ENCODE data around the gene CRABP2.

The CRABP2 gene

GRCh38 chr1:156658945-156659574 lies 46.3 kb downstream of the CRABP2 start:
- Histone ChIP-seq H3K9ac (no peak overlapping the region; the same call in 1 of the 2 replicates), H3K4me1 (ENCODE audit: low read depth, poor library complexity, severe bottlenecking) (peaks cover 46% of the 10 kb centered on the region), H3K4me3 (IDR thresholded peaks at IDR 0.05; ENCODE audit: insufficient read depth, low read depth, low read length) (no peak overlapping the region), H3K79me2 (ENCODE audit: insufficient read depth, low read depth) (peaks cover 8% of the 10 kb centered on the region; the same call in 1 of the 2 replicates), H3K4me2 (peak overlapping the region; percentile 53), H3K27me3 (ENCODE audit: insufficient read depth, low read depth) (peaks cover 74% of the 10 kb centered on the region), H2AFZ (ENCODE audit: low read depth) (no peak overlapping the region), H3K27ac (no peak overlapping the region), H3K36me3 (ENCODE audit: insufficient read depth) (no peaks in the 10 kb centered on the region), H4K20me1 (ENCODE audit: insufficient read depth) (no peaks in the 10 kb centered on the region)
- TF ChIP-seq, protein P1, sequence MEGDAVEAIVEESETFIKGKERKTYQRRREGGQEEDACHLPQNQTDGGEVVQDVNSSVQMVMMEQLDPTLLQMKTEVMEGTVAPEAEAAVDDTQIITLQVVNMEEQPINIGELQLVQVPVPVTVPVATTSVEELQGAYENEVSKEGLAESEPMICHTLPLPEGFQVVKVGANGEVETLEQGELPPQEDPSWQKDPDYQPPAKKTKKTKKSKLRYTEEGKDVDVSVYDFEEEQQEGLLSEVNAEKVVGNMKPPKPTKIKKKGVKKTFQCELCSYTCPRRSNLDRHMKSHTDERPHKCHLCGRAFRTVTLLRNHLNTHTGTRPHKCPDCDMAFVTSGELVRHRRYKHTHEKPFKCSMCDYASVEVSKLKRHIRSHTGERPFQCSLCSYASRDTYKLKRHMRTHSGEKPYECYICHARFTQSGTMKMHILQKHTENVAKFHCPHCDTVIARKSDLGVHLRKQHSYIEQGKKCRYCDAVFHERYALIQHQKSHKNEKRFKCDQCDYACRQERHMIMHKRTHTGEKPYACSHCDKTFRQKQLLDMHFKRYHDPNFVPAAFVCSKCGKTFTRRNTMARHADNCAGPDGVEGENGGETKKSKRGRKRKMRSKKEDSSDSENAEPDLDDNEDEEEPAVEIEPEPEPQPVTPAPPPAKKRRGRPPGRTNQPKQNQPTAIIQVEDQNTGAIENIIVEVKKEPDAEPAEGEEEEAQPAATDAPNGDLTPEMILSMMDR (conservative IDR thresholded peaks at IDR 0.05; ENCODE audit: low read depth, low read length) = no peak

GRCh38 chr1:156658496-156658895 lies 46.9 kb downstream of the CRABP2 start:
- H2AFZ ChIP-seq (ENCODE audit: low read depth) = no peak overlapping the region
- peaks cover 40% of the 10 kb centered on the region for H3K4me1 ChIP-seq (ENCODE audit: low read depth, poor library complexity, severe bottlenecking)
- H3K27me3 ChIP-seq (ENCODE audit: insufficient read depth, low read depth) = peaks cover 74% of the 10 kb centered on the region
- no peak overlapping the region for H3K9ac ChIP-seq
- TF ChIP-seq, protein P1 (conservative IDR thresholded peaks at IDR 0.05; ENCODE audit: low read depth, low read length) = no peak
- no peaks in the 10 kb centered on the region for H3K36me3 ChIP-seq (ENCODE audit: insufficient read depth)
- H4K20me1 ChIP-seq (ENCODE audit: insufficient read depth) = no peaks in the 10 kb centered on the region
- no peak overlapping the region for H3K4me3 ChIP-seq (IDR thresholded peaks at IDR 0.05; ENCODE audit: insufficient read depth, low read depth, low read length)
- H3K27ac ChIP-seq = no peak overlapping the region
- H3K4me2 ChIP-seq = no peak overlapping the region
- H3K79me2 ChIP-seq (ENCODE audit: insufficient read depth, low read depth) = peaks cover 8% of the 10 kb centered on the region; the same call in 1 of the 2 replicates

DNA sequence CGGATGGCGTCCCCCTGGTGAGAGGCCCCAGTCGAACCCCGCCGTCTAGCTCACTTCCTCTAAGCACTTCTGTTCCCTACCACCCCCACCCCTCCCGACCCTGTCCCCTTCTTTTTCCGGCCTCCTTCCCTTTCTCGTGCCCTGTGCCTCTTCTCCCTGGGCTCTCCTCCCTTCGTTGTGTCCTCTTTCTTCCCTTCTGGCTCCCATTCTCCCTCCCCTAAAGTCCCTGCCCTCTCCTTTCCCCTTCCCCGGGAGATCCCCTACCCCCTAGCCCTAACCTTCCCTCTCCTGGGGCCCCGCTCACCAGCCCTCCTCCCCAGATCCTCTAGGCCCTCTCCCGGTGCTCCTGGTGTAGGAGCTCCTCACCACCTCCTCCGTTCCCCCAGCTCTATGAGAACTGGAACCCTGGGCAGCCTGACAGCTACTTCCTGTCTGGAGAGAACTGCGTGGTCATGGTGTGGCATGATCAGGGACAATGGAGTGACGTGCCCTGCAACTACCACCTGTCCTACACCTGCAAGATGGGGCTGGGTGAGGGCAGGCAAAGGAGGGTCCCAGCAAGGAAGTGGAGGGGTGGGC lies 47.6 kb downstream of the CRABP2 start:
- Histone ChIP-seq H3K79me2 (ENCODE audit: insufficient read depth, low read depth) (peaks cover 8% of the 10 kb centered on the region; the same call in 1 of the 2 replicates), H3K27ac (no peak overlapping the region), H2AFZ (ENCODE audit: low read depth) (no peak overlapping the region), H3K4me3 (IDR thresholded peaks at IDR 0.05; ENCODE audit: insufficient read depth, low read depth, low read length) (no peak overlapping the region), H3K9ac (no peak overlapping the region), H3K36me3 (ENCODE audit: insufficient read depth) (no peaks in the 10 kb centered on the region), H3K4me1 (ENCODE audit: low read depth, poor library complexity, severe bottlenecking) (peaks cover 34% of the 10 kb centered on the region), H4K20me1 (ENCODE audit: insufficient read depth) (no peaks in the 10 kb centered on the region), H3K27me3 (ENCODE audit: insufficient read depth, low read depth) (peaks cover 77% of the 10 kb centered on the region), H3K4me2 (peak overlapping the region; percentile 17; the same call in 1 of the 2 replicates)
- TF ChIP-seq, protein P1 (conservative IDR thresholded peaks at IDR 0.05; ENCODE audit: low read depth, low read length) = peak; percentile 54

- Histone ChIP-seq H3K27ac (no peak overlapping the region), H4K20me1 (ENCODE audit: insufficient read depth) (no peaks in the 10 kb centered on the region), H2AFZ (ENCODE audit: low read depth) (no peak overlapping the region), H3K4me3 (IDR thresholded peaks at IDR 0.05; ENCODE audit: insufficient read depth, low read depth, low read length) (no peak overlapping the region), H3K79me2 (ENCODE audit: insufficient read depth, low read depth) (peaks cover 8% of the 10 kb centered on the region; the same call in 1 of the 2 replicates), H3K4me2 (peak overlapping the region; percentile 17; the same call in 1 of the 2 replicates), H3K9ac (no peak overlapping the region), H3K4me1 (ENCODE audit: low read depth, poor library complexity, severe bottlenecking) (peaks cover 26% of the 10 kb centered on the region), H3K36me3 (ENCODE audit: insufficient read depth) (no peaks in the 10 kb centered on the region), H3K27me3 (ENCODE audit: insufficient read depth, low read depth) (peaks cover 83% of the 10 kb centered on the region)
- TF ChIP-seq, protein P1 (conservative IDR thresholded peaks at IDR 0.05; ENCODE audit: low read depth, low read length) = peak; percentile 100
Observed at GRCh38 chr1:156656806-156657740, 48.3 kb downstream of the CRABP2 start.
